ENCODE data around the gene SSC4D.
"Not testable (repeated sequence)": the region's sequence is repeated elsewhere in the genome, so short reads cannot be mapped to it uniquely, and the experiment has no call there.

The SSC4D gene

DNA sequence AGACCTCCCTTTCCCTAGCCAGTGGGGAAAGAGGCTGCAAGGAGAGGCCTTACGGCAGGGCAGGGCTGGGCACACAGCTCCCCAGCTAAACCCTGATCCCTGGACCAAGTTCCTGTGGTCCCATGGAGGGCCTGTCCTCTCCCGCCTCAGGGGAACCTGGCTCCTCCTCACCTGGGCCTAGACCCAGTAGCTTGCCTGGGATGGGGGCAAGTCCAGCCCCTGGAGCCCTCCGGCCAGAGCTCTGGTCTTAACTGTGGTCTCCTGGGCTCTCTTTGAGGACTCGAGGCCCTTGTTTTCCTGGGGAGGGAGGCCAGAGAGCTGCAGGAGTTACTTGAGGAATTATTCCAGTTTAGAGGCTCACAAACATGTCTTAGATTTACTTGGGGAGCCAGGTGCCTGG lies 16.7 kb upstream of the SSC4D start:
- H3K4me1 Mint-ChIP-seq = peaks cover 33% of the 10 kb centered on the region
- no peaks in the 10 kb centered on the region for H3K9me3 Mint-ChIP-seq
- ATAC-seq (no peak), DNase-seq (no peak)
- H3K27me3 Mint-ChIP-seq = peaks cover 19% of the 10 kb centered on the region
- no peak overlapping the region for H3K4me3 Mint-ChIP-seq
- no peak overlapping the region for H3K27ac Mint-ChIP-seq

DNA sequence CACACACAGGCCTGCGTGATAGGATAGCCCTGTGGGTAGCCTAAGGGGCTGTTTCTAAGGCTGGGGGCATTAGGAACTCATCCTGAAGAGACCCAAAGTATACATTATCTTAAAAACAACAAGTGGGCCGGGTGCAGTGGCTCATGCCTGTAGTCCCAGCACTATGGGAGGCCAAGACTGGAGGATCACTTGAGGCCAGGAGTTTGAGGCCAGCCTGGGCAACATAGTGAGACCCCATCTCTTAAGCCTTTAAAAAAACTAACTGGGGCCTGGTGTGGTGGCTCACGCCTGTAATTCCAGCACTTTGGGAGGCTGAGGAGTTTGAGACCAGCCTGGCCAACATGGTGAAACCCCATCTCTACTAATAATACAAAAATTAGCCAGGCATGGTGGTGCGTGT lies 16.1 kb upstream of the SSC4D start:
- not testable (repeated sequence) for H3K4me3 Mint-ChIP-seq, H3K27ac Mint-ChIP-seq, H3K9me3 Mint-ChIP-seq, DNase-seq, ATAC-seq
- peaks cover 33% of the 10 kb centered on the region for H3K4me1 Mint-ChIP-seq
- H3K27me3 Mint-ChIP-seq = peaks cover 19% of the 10 kb centered on the region

DNA sequence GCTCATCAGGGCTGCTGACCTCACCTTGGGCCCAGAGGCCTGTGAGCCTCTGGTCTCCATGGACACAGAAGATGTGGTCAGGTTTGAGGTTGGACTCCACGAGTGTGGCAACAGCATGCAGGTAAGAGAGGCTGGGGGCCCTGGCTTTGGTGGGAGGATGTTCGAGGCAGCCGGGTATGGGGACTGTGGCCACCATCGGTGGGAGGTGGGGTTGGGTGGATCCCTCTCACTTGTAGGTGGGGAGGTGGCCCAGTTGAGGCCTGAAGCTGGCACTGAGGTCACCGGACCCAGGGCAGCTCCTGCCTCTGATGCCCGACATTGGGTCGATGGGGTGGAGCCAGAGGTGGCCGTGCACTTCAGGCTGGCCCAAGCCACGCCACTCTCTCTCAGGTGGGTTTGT lies 15.7 kb upstream of the SSC4D start:
- Mint-ChIP-seq H3K27ac (peak overlapping the region in 1 of 2 donors; percentile 27), H3K9me3 (no peaks in the 10 kb centered on the region), H3K27me3 (peaks cover 22% of the 10 kb centered on the region), H3K4me3 (no peak overlapping the region), H3K4me1 (peaks cover 33% of the 10 kb centered on the region)
- ATAC-seq = peak; percentile 17
- no peak for DNase-seq

DNA sequence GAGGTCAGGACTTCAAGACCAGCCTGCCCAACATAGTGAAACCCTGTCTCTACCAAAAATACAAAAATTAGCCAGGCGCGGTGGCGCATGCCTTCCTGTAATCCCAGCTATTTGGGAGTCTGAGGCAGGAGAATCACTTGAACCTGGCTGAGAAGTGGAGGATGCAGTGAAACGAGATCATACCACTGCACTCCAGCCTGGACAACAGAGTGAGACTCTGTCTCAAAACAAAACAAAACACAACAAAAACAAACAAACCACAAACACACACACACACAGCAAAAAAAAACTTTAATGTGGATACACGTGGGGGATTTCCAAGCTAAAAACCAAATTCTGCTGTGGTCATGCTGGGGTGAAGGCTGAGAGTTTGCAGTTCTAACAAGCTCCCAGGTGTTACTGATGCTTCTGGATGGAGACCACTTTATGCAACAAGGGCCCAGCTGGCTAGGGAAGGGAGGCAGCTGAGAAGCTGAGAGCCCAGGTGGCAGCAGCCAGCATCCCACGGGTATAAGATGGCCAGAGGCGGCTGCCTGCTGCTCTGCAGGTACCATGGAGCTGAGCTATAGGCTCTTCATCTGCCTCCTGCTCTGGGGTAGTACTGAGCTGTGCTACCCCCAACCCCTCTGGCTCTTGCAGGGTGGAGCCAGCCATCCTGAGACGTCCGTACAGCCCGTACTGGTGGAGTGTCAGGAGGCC lies 15.1 kb upstream of the SSC4D start, which contains the start of gene ZP3:
Gene ZP3 (plus strand): TSS at position 538 of the 699 bp plus-strand sequence. CDS start 15 bp downstream, at position 553.
- H3K4me3 Mint-ChIP-seq = no peak within 1 kb of the TSS
- no peaks in the 10 kb centered on the region for H3K9me3 Mint-ChIP-seq
- H3K27ac Mint-ChIP-seq = peak within 1 kb of the TSS; percentile 27 to 57
- H3K27me3 Mint-ChIP-seq = peaks cover 26% of the 10 kb centered on the region
- peaks cover 33% of the 10 kb centered on the region for H3K4me1 Mint-ChIP-seq
- ATAC-seq (peak; percentile 58), DNase-seq (no peak)

DNA sequence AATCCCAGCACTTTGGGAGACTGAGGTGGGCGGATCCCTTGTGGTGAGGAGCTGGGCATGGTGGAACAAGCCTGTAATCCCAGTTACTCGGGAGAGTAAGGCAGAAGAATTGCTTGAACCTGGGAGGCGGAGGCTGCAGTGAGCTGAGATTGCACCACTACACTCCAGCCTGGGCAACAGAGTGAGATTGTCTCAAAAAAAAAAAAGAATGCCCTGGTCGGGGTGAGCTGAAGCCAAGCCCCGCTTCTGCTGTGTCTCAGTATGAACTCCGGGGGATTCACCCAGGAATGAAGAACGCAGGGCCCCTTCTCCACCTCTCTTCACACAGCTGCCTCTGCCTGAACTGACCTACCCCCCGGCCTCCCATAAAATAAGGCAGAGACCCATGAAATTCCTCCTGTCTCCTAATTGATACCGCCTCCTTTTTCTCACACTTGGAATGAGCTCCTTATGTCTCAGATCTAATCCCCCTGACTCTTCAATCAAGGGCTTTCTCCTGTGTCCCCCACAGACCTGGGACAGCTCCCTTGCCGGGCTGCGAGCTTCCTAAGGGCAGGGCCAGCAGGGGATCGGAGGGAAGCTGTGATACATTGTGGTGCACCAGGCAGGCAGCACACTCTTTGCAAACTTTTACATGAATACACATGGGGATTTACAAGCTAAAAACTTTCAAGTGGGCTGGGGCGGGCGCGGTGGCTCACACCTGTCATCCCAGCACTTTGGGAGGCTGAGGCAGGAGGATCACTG lies 14.3 kb upstream of the SSC4D start:
- Mint-ChIP-seq H3K9me3 (no peaks in the 10 kb centered on the region), H3K27ac (no peak overlapping the region), H3K4me3 (no peak overlapping the region), H3K4me1 (peaks cover 30% of the 10 kb centered on the region), H3K27me3 (peaks cover 26% of the 10 kb centered on the region)
- ATAC-seq = no peak
- DNase-seq = no peak

DNA sequence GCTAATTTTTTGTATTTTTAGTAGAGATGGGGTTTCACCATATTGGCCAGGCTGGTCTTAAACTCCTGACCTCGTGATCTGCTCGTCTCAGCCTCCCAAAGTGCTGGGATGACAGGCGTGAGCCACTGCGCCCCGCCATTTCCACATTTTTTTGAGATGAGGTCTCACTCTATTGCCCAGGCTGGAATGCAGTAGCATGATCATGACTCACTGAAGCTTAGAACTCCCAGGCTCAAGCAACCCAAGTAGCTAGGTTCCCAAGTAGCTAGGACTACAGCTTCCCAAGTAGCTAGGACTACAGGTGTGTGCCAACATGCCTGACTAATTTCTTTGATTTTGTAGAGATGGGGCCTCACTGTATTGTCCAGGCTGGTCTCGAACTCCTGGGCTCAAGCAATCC lies 11.6 kb upstream of the SSC4D start:
- not testable (repeated sequence) for H3K27ac Mint-ChIP-seq, H3K4me3 Mint-ChIP-seq, H3K9me3 Mint-ChIP-seq, DNase-seq, ATAC-seq
- Mint-ChIP-seq H3K27me3 (peaks cover 26% of the 10 kb centered on the region), H3K4me1 (peaks cover 16% of the 10 kb centered on the region)

DNA sequence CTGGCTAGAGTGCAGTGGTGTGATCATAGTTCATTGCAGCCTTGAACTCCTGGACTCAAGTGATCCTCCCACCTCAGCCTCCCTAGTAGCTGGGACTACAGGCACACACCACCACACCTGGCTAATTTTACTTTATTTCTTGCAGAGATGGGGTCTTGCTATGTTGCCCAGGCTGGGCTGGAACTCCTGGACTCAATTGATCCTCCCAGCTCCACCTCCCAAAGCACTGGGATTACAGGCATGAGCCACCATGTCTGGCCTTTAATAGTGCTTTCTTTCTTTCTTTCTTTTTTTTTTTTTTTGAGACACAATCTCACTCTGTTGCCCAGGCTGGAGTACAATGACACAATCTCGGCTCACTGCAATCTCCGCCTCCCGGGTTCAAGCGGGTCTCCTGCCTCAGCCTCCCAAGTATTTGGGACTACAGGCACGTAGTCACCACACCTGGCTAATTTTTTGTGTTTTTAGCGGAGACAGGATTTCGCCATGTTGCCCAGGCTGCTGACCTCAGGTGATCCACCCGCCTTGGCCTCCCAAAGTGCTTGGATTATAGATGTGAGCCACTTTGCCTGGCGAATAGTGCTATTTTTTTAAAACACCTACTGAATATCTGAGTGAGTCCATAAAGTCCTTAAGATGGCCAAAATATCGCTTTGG lies 8.3 kb upstream of the SSC4D start:
- not testable (repeated sequence) for H3K27me3 Mint-ChIP-seq, ATAC-seq, H3K4me3 Mint-ChIP-seq, H3K9me3 Mint-ChIP-seq, H3K4me1 Mint-ChIP-seq, H3K27ac Mint-ChIP-seq, DNase-seq

DNA sequence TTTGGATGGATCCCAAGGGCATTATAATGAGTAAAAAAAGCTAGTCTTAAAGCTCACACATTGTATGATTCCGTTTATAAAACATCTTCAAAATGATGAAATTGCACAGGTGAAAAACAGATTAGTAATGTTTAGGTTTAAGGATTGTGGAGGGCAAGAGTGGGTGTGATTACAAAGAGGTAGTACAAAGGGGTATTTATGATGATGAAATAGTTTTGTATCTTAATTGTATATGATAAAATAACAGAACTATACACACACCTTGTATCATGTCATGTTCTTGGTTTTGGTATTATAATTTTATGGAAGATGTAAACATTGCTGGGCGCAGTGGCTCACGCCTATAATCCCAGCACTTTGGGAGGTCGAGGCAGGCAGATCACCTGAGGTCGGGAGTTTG lies 2.8 kb upstream of the SSC4D start:
- no peaks in the 10 kb centered on the region for H3K4me1 Mint-ChIP-seq
- H3K9me3 Mint-ChIP-seq = no peaks in the 10 kb centered on the region

DNA sequence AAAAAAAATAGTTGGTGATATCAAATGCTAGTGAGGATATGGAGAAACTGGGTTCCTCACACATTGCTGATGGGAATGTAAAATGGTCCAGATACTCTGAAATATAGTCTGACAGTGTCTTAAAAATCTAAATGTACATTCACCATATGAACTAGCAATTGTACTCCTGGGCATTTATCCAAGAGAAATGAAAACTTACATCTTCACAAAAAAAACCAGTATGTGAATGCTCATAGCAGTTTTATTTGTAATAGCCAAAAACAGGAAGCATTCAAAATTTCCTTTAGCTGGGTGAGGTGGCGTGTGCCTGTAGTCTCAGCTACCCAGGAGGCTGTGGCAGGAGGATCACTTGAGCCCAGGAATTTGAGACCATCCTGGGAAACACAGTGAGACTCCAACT lies 2.1 kb upstream of the SSC4D start:
- Mint-ChIP-seq H3K9me3 (no peaks in the 10 kb centered on the region), H3K4me3 (no peak overlapping the region), H3K27ac (no peak overlapping the region), H3K4me1 (no peaks in the 10 kb centered on the region), H3K27me3 (no peaks in the 10 kb centered on the region)
- no peak for DNase-seq
- ATAC-seq = no peak

More for the DNA sequence above, 2.8 kb upstream of the SSC4D start:
- Mint-ChIP-seq H3K4me3 (no peak overlapping the region), H3K27me3 (no peaks in the 10 kb centered on the region), H3K27ac (no peak overlapping the region)
- ATAC-seq = no peak
- no peak for DNase-seq

DNA sequence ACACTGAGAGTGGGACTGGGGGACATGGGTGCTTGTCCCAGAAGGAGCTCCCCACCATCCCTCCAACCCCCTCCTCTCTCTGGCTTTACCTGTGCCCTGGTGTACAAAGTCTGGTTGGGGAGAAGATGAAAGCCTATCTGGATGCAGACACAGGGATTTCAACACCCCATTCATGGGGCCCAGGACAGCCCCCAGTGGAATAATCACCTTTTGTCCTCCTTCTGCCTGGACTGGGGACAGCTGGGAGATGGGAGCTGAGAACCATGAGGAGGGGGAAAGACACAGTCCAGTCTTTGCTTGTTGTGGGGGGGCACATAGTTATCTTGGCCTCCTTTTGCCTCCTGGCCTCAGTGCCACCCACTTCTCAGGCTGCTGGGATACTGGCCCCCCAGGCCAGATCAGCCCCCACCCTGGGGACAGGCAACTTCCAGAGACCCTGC lies 1.4 kb downstream of the SSC4D start:
- no peaks in the 10 kb centered on the region for H3K4me1 Mint-ChIP-seq
- H3K27ac Mint-ChIP-seq = no peak overlapping the region
- H3K9me3 Mint-ChIP-seq = no peaks in the 10 kb centered on the region
- DNase-seq (no peak), ATAC-seq (no peak)
- no peak overlapping the region for H3K4me3 Mint-ChIP-seq
- no peaks in the 10 kb centered on the region for H3K27me3 Mint-ChIP-seq

DNA sequence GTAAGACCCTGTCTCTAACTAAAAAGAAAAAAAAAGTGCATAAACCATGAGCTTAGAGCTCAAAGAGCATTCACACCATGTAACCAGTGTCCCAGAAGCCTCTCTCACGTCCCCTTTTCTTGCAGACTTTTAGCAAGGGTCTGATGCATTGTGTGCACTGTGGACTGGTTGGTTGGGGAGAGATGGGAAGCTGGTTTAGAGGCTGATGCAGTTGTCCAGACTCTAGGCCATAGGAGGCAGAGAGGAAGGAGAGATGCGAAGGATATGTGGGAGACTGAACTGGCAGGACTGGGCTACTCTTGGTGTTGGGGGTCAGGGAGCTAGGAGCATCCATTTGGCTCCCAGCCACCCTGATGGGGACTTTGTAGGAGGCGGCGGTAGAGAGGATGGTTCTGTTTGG lies 1.8 kb downstream of the SSC4D start:
- Mint-ChIP-seq H3K4me1 (no peaks in the 10 kb centered on the region), H3K9me3 (no peaks in the 10 kb centered on the region), H3K27ac (no peak overlapping the region), H3K4me3 (no peak overlapping the region), H3K27me3 (no peaks in the 10 kb centered on the region)
- ATAC-seq (no peak), DNase-seq (no peak)

DNA sequence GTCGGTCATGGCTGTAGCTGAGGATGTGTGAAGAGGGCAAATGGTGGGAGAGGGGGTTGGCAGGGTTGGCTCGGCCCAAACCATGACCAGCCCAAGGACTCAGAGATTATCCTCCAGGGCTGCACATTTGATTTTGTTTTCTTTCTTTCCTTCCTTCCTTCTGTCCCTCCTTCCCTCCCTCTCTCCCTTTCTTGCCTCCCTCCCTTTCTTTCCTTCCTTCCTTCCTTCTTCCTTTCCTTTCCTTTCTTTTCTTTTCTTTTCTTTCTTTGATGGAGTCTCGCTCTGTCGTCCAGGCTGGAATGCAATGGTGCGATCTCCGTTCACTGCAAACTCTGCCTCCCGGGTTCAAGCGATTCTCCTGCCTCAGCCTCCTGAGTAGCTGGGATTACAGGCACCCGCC lies 3.8 kb downstream of the SSC4D start:
- H3K27me3 Mint-ChIP-seq = no peaks in the 10 kb centered on the region
- H3K4me3 Mint-ChIP-seq = no peak overlapping the region
- no peak for DNase-seq
- H3K4me1 Mint-ChIP-seq = no peaks in the 10 kb centered on the region
- ATAC-seq = no peak
- no peaks in the 10 kb centered on the region for H3K9me3 Mint-ChIP-seq
- no peak overlapping the region for H3K27ac Mint-ChIP-seq

DNA sequence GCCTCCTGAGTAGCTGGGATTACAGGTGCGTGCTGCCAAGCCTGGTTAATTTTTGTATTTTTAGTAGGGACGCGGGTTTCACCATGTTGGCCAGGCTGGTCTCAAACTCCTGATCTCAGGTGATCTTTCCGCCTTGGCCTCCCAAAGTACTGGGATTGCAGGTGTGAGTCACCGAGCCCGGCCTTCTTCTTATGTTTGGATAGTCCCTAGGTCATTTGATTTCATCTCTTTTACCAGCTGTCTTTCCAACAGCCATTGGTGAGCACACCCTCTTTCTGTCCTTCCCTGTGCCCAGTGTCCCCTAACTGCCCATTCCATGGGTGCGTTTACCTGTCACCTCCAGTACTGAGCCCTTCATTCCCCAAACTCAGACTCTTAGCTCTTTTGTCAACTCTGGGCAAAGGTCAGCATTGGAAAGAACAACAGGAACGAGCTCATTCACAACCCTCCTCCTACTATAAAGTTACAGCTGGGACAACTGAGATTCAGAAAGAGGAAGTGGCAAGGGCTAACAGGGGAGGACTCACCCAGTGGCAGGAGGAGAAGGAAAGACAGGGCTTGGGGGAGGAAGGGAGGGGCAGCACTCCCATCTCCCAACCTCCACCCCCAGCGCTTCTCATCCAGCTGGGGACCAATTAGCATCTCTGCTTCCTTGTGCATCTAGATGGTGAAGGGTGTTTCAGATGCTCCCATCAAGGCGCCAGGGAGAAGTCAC lies 5.6 kb downstream of the SSC4D start:
- peak overlapping the region in 1 of 2 donors; percentile 19 for H3K27ac Mint-ChIP-seq
- no peaks in the 10 kb centered on the region for H3K27me3 Mint-ChIP-seq
- DNase-seq = no peak
- no peak overlapping the region for H3K4me3 Mint-ChIP-seq
- H3K9me3 Mint-ChIP-seq = no peaks in the 10 kb centered on the region
- H3K4me1 Mint-ChIP-seq = no peaks in the 10 kb centered on the region
- no peak for ATAC-seq

DNA sequence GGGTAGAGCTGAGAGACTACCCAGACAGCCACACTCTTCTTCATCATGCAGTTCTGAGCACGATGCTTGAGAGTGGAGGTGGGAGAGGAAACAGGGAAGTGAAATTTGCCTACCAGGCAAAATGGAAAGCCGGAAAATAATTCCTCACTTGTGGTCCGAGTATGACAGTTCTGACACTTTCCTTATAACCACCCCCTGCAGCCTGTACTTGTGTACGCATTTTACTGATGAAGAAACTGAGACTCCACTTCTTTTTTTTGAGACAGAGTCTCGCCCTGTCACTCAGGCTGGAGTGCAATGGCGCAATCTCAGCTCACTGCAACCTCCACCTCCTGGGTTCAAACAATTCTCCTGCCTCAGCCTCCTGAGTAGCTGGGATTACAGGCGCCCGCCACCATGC lies 6.4 kb downstream of the SSC4D start:
- not testable (repeated sequence) for H3K9me3 Mint-ChIP-seq, ATAC-seq, H3K4me3 Mint-ChIP-seq, DNase-seq, H3K27me3 Mint-ChIP-seq, H3K27ac Mint-ChIP-seq, H3K4me1 Mint-ChIP-seq

DNA sequence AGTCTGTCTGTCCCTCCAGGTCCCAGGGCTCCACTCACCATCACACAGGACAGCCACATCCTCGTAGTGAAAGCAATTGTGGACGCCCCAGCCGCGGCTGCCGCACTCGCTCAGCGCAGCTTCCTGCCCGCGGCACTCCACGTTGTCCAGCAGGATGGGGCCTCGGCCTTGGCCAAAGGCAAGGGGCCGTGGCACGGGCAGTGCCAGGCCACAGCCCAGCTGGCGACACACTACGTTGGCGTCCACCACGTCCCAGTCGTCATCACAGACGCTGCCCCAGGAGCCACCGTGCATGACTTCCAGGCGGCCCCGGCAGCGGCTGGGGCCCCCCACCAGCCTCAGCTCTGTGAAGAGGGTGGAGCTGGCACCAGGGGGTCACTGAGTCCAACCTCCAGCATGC lies 9.2 kb downstream of the SSC4D start:
- H3K4me1 Mint-ChIP-seq = peaks cover 25% of the 10 kb centered on the region
- ATAC-seq = no peak
- H3K27ac Mint-ChIP-seq = no peak overlapping the region
- H3K4me3 Mint-ChIP-seq = no peak overlapping the region
- H3K9me3 Mint-ChIP-seq = no peaks in the 10 kb centered on the region
- no peaks in the 10 kb centered on the region for H3K27me3 Mint-ChIP-seq
- no peak for DNase-seq
